Epidermal melanocyte (primary cell): ENCODE measurements around the gene DNAJC11.

Source experiments
- DNase-seq: peaks from one replicate; pipeline ENCODE4 v3.0.0; 2011; ENCODE audit warnings: low spot score; ENCODE audit not compliant: insufficient read length

Gene DNAJC11

GRCh38 chr1:6625584-6626149, 75.9 kb downstream of the DNAJC11 start:
- DNase-seq: no peak

GRCh38 chr1:6624710-6625583, 76.7 kb downstream of the DNAJC11 start, which contains the start of gene THAP3:
TSS of gene THAP3 (plus strand) at chr1:6624868. CDS start at chr1:6625219, 351 bp downstream.
- DNase-seq: peak; percentile 93

GRCh38 chr1:6623269-6623965, 78.2 kb downstream of the DNAJC11 start:
- no peak for DNase-seq

GRCh38 chr1:6622396-6623152, 79.0 kb downstream of the DNAJC11 start:
- no peak for DNase-seq

GRCh38 chr1:6621429-6622391, 79.9 kb downstream of the DNAJC11 start:
- no peak for DNase-seq

GRCh38 chr1:6619045-6619444, 82.6 kb downstream of the DNAJC11 start:
- DNase-seq: no peak

GRCh38 chr1:6614929-6615785, 86.5 kb downstream of the DNAJC11 start:
- DNase-seq: no peak

- DNase-seq: peak; percentile 66
Observed at GRCh38 chr1:6614019-6614928, 87.3 kb downstream of the DNAJC11 start.

GRCh38 chr1:6613361-6614018, 88.1 kb downstream of the DNAJC11 start, which contains the start of gene PHF13:
TSS of gene PHF13 (plus strand) at chr1:6613731. CDS start at chr1:6614067, 336 bp downstream.
- peak; percentile 99 for DNase-seq

GRCh38 chr1:6612641-6613360, 88.8 kb downstream of the DNAJC11 start:
- DNase-seq: peak; percentile 74

GRCh38 chr1:6603915-6604558, 97.6 kb downstream of the DNAJC11 start:
- no peak for DNase-seq

- DNase-seq: peak; percentile 87
Observed at GRCh38 chr1:6603238-6603914, 98.2 kb downstream of the DNAJC11 start.

- peak; percentile 87 for DNase-seq
Observed at GRCh38 chr1:6602669-6603237, 98.9 kb downstream of the DNAJC11 start, which contains the start of gene KLHL21. TSS of gene KLHL21 (minus strand) at chr1:6602869. CDS start at chr1:6602817, 52 bp downstream.

- DNase-seq: no peak
Observed at GRCh38 chr1:6601923-6602668, 99.5 kb downstream of the DNAJC11 start.
